ENCODE data around the gene GHITM.
"Not testable (repeated sequence)": the region's sequence is repeated elsewhere in the genome, so short reads cannot be mapped to it uniquely, and the experiment has no call there.

DNA sequence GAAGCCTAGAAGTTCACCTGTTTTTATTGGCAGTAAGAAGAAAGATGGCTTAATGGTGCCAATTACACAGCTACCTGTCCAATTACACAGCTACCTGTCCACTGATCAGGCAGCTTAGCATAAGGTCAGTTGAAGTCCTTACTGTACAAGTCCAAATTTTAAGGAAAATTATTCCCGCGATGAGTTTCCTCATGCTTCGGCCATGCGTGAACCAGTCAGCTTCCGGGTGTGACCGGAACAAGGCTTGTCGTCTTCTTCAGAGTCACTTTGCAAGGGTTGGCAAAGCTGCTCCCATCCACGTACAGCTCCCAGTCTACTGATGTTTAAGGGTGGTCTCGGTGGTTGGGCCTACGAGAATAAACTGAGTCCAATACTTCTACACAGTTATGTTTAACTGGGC, 29.1 kb downstream of the GHITM start:
- TF ChIP-seq, protein P1, sequence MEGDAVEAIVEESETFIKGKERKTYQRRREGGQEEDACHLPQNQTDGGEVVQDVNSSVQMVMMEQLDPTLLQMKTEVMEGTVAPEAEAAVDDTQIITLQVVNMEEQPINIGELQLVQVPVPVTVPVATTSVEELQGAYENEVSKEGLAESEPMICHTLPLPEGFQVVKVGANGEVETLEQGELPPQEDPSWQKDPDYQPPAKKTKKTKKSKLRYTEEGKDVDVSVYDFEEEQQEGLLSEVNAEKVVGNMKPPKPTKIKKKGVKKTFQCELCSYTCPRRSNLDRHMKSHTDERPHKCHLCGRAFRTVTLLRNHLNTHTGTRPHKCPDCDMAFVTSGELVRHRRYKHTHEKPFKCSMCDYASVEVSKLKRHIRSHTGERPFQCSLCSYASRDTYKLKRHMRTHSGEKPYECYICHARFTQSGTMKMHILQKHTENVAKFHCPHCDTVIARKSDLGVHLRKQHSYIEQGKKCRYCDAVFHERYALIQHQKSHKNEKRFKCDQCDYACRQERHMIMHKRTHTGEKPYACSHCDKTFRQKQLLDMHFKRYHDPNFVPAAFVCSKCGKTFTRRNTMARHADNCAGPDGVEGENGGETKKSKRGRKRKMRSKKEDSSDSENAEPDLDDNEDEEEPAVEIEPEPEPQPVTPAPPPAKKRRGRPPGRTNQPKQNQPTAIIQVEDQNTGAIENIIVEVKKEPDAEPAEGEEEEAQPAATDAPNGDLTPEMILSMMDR (conservative IDR thresholded peaks at IDR 0.05 in 1 of 2, IDR thresholded peaks at IDR 0.05 in 1 of 2; ENCODE audit: extremely low read depth in 1 of 2, insufficient read depth in 1 of 2, low read depth in 1 of 2, low read length in 2 of 2), result not testable (repeated sequence)
- TF ChIP-seq EZH2 (IDR thresholded peaks at IDR 0.05; ENCODE audit: borderline replicate concordance, low read length), result not testable (repeated sequence)
